MM.1S (cell line): ENCODE measurements around the gene TBC1D20.

Experiments used
- DNase-seq: peaks from one replicate; pipeline ENCODE4 v3.0.0-alpha.2; 2015
- H2AFZ ChIP-seq: fragments of 300-600 bp; sonication (generic); 2 replicates; pipeline ENCODE4 v1.6.0; 2016; ENCODE audit warnings: antibody characterized with exemption, low read length
- H3F3A ChIP-seq: fragments of 300-600 bp; sonication (generic); 2 replicates; pipeline ENCODE4 v1.6.1; 2016; ENCODE audit warnings: mild to moderate bottlenecking, antibody characterized with exemption, low read length, moderate library complexity, mixed read lengths; ENCODE audit not compliant: insufficient read depth
- H3K27ac ChIP-seq: fragments of 300-600 bp; sonication (generic); 2 replicates; pipeline ENCODE4 v1.5.1; 2016; ENCODE audit warnings: mild to moderate bottlenecking, low read length
- H3K27me3 ChIP-seq: fragments of 300-600 bp; sonication (generic); replicated peaks from 2 replicates; pipeline ENCODE4 v1.6.0; 2016; ENCODE audit warnings: low read length; ENCODE audit not compliant: insufficient read depth
- H3K36me3 ChIP-seq: fragments of 300-600 bp; sonication (generic); replicated peaks from 2 replicates; pipeline ENCODE4 v1.6.1; 2016; ENCODE audit warnings: mild to moderate bottlenecking, low read length, mixed read lengths; ENCODE audit not compliant: insufficient read depth
- H3K4me1 ChIP-seq: fragments of 300-600 bp; sonication (generic); 2 replicates; pipeline ENCODE4 v1.6.1; 2016; ENCODE audit warnings: low read length, mixed read lengths
- H3K4me2 ChIP-seq: fragments of 300-600 bp; sonication (generic); 2 replicates; pipeline ENCODE4 v1.6.0; 2016; ENCODE audit warnings: low read depth, low read length
- H3K4me3 ChIP-seq: fragments of 300-600 bp; sonication (generic); 2 replicates; pipeline ENCODE4 v1.5.1; 2016; ENCODE audit warnings: low read length, mixed read lengths
- H3K79me2 ChIP-seq: fragments of 300-600 bp; sonication (generic); 2 replicates; pipeline ENCODE4 v1.6.1; 2016; ENCODE audit warnings: mixed run types, low read length, mixed read lengths
- H3K9ac ChIP-seq: fragments of 300-600 bp; sonication (generic); 2 replicates; pipeline ENCODE4 v1.6.1; 2016; ENCODE audit warnings: low read length, mixed read lengths
- H3K9me2 ChIP-seq: fragments of 300-600 bp; sonication (generic); replicated peaks from 2 replicates; pipeline ENCODE4 v1.6.1; 2016; ENCODE audit warnings: mild to moderate bottlenecking, low read length, mixed read lengths; ENCODE audit not compliant: insufficient read depth
- H3K9me3 ChIP-seq: fragments of 300-600 bp; sonication (generic); replicated peaks from 2 replicates; pipeline ENCODE4 v1.6.1; 2016; ENCODE audit warnings: mild to moderate bottlenecking, low read length, mixed read lengths; ENCODE audit not compliant: insufficient read depth
- H4K20me1 ChIP-seq: fragments of 300-600 bp; sonication (generic); 2 replicates; pipeline ENCODE4 v1.6.1; 2016; ENCODE audit warnings: mild to moderate bottlenecking, low read length, moderate library complexity, mixed read lengths; ENCODE audit not compliant: insufficient read depth
- EZH2 ChIP-seq: fragments of 300-600 bp; sonication (generic); optimal IDR thresholded peaks from 2 replicates; pipeline ENCODE3; 2017; ENCODE audit warnings: low read depth, mild to moderate bottlenecking, antibody characterized with exemption, low read length, mixed read lengths
- EZH2phosphoT487 ChIP-seq: fragments of 300-600 bp; sonication (generic); IDR thresholded peaks from 2 replicates; pipeline ENCODE4 v1.6.1; 2018; ENCODE audit warnings: antibody characterized with exemption, low read length
- TF ChIP-seq, protein P1 (sequence below): fragments of 300-600 bp; sonication (generic); IDR thresholded peaks from 2 replicates; pipeline ENCODE4 v1.5.1; 2016; ENCODE audit warnings: antibody characterized with exemption, low read length, mixed read lengths

Gene TBC1D20

DNA sequence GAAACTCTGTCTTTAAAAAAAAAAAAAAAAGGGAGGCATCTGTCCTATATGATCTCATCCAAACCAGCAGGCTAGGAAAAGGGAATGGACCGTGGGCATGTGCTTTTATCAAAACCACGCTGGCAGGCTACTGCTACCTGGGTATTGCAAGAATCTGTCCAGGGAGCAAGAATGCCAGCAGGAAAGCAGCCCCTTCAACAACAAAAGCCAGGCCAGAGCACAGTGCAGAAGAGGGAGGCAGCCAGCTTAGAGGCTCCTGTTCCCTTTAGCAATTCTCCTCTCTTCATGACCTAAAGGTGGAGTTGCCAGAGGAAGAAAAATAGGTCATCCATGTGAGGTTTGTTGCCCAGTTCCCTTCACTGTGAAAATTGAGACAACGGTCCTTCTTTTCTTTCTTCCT lies 18.2 kb downstream of the TBC1D20 start:
- no peaks in the 10 kb centered on the region for H4K20me1 ChIP-seq
- TF ChIP-seq EZH2 (no peak), EZH2phosphoT487 (no peak)
- TF ChIP-seq, protein P1, sequence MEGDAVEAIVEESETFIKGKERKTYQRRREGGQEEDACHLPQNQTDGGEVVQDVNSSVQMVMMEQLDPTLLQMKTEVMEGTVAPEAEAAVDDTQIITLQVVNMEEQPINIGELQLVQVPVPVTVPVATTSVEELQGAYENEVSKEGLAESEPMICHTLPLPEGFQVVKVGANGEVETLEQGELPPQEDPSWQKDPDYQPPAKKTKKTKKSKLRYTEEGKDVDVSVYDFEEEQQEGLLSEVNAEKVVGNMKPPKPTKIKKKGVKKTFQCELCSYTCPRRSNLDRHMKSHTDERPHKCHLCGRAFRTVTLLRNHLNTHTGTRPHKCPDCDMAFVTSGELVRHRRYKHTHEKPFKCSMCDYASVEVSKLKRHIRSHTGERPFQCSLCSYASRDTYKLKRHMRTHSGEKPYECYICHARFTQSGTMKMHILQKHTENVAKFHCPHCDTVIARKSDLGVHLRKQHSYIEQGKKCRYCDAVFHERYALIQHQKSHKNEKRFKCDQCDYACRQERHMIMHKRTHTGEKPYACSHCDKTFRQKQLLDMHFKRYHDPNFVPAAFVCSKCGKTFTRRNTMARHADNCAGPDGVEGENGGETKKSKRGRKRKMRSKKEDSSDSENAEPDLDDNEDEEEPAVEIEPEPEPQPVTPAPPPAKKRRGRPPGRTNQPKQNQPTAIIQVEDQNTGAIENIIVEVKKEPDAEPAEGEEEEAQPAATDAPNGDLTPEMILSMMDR = no peak
- peaks cover 27% of the 10 kb centered on the region for H3K79me2 ChIP-seq

DNA sequence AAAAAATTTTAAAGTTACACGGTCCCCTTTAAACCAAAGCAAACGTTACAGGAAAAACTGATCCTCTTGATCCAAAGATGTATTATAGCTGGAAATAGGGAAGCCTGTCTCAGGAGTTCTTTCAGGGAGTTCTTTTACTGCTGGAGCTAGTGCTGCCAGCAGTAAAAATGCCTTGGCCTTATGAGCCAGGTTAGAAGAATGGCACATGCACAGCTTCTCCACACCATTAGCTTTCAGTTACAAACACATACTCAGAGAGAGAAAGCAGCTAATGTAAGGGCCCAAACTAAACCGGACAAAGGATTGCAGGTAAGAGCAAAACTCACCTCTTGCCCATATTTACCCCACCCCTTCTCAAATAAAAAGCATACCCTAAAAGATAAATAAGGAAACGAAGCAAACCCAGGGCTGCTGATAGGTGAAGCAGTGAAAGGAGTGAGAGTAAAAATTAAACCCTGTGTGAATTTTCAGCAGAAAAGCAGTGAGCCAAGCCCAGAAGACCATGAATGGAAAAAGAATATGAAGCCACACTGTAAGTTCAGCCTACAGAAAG lies 19.0 kb downstream of the TBC1D20 start:
- Histone ChIP-seq H4K20me1 (no peaks in the 10 kb centered on the region), H3K4me1 (peaks cover 19% of the 10 kb centered on the region), H3K9me2 (no peaks in the 10 kb centered on the region), H3K36me3 (peaks cover 10% of the 10 kb centered on the region; the same call in 1 of the 2 replicates), H2AFZ (no peak overlapping the region), H3K4me3 (no peak overlapping the region), H3K27me3 (no peaks in the 10 kb centered on the region), H3K9ac (no peak overlapping the region), H3K4me2 (no peak overlapping the region), H3K9me3 (no peaks in the 10 kb centered on the region), H3K27ac (no peak overlapping the region), H3K79me2 (peaks cover 22% of the 10 kb centered on the region), H3F3A (peaks cover 19% of the 10 kb centered on the region)
- no peak for DNase-seq
- TF ChIP-seq EZH2phosphoT487 = no peak
- no peak for TF ChIP-seq EZH2
- TF ChIP-seq, protein P1 = no peak

More for the DNA sequence above, 18.2 kb downstream of the TBC1D20 start:
- no peak for DNase-seq
- H3K27ac ChIP-seq = no peak overlapping the region
- H3K4me3 ChIP-seq = no peak overlapping the region
- H3K9me3 ChIP-seq = no peaks in the 10 kb centered on the region
- no peak overlapping the region for H3K9ac ChIP-seq
- H3F3A ChIP-seq = peaks cover 11% of the 10 kb centered on the region
- H3K27me3 ChIP-seq = no peaks in the 10 kb centered on the region
- no peak overlapping the region for H3K4me2 ChIP-seq
- peaks cover 10% of the 10 kb centered on the region; the same call in 1 of the 2 replicates for H3K36me3 ChIP-seq
- H3K9me2 ChIP-seq = no peaks in the 10 kb centered on the region
- peaks cover 12% of the 10 kb centered on the region for H3K4me1 ChIP-seq
- H2AFZ ChIP-seq = no peak overlapping the region

DNA sequence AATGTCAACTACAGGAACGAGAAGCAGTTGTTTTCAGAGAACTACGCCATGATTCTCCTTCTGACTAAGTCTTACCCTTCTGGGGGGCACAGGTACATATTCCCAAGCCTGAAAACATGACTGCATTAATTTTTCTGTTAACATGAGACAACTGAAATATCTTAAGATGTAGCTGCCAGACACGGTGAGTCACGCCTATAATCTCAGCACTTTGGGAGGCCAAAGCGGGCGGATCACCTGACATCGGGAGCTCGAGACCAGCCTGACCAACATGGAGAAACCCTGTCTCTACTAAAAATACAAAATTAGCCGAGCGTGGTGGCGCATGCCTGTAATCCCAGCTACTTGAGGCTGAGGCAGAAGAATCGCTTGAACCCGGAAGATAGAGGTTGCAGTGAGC lies 21.7 kb downstream of the TBC1D20 start:
- Histone ChIP-seq H3K9ac (no peak overlapping the region), H3K9me2 (no peaks in the 10 kb centered on the region), H3K79me2 (peaks cover 11% of the 10 kb centered on the region), H3K9me3 (no peaks in the 10 kb centered on the region), H3K4me1 (peaks cover 32% of the 10 kb centered on the region), H3K4me3 (no peak overlapping the region), H3K4me2 (no peak overlapping the region), H3F3A (peaks cover 31% of the 10 kb centered on the region), H3K27ac (no peak overlapping the region), H3K36me3 (peaks cover 10% of the 10 kb centered on the region; the same call in 1 of the 2 replicates), H2AFZ (no peak overlapping the region), H4K20me1 (no peaks in the 10 kb centered on the region), H3K27me3 (no peaks in the 10 kb centered on the region)
- no peak for TF ChIP-seq EZH2phosphoT487
- TF ChIP-seq, protein P1 = no peak
- no peak for TF ChIP-seq EZH2
- DNase-seq = no peak
